Stomach (tissue), 4 donors: ENCODE data around the gene UXS1.

Source experiments
- POLR2A ChIP-seq, 4 donors: fragments of 450-650 bp; IDR thresholded peaks; one replicate each; pipeline ENCODE4 v1.6.1; 2016; ENCODE audit warnings: antibody characterized with exemption in 4 of 4, control low read depth in 2 of 4, mild to moderate bottlenecking in 1 of 4, moderate library complexity in 1 of 4
- POLR2AphosphoS5 ChIP-seq, 3 donors: sonication (generic); formaldehyde crosslinking; IDR thresholded peaks; one replicate each; pipeline ENCODE4 v1.6.1; 2016; ENCODE audit warnings: antibody characterized with exemption in 3 of 3
- TF ChIP-seq, protein P1 (sequence below), 7 experiments: fragments of 450-650 bp in 4 of 7; fragments of 200-600 bp in 3 of 7; sonication (generic) in 3 of 7; IDR thresholded peaks; one replicate each; pipeline ENCODE4 v1.5.1; 2016 to 2019; ENCODE audit warnings: antibody characterized with exemption in 7 of 7, control low read depth in 2 of 7, mild to moderate bottlenecking in 1 of 7

DNA sequence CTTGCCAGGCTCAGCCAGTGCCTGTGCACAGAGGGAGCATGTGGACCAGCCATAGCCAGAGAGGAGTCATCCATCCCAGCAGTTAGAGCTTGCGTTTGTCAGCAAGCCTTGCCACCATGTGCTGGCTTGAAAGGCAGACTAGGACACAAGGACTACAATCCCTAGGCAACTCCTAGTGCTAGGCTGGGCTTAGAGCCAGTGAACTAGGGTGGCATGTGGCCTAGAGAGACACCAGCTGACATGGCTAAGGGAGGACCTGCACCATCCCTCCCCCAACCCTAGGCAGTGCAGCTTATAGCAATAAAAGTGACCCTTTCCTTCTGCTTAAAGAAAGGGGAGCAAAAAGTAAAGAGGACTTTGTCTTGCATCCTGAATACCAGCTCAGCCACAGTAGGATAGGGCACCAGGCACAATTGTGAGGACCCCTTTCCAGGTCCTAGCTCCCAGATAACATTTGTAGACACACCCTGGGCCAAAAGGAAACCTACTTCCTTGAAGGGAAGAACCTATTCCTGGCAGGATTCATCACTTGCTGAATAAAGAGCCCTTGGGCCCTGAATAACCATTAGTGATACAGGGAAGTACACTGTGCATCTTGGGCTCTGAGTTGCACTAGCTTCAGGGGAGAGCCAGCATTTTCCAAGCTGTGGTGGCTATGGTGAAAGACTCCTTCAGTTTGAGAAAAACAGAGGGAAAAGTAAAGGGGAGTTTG is 38.7 kb upstream of the UXS1 start:
- TF ChIP-seq, protein P1, sequence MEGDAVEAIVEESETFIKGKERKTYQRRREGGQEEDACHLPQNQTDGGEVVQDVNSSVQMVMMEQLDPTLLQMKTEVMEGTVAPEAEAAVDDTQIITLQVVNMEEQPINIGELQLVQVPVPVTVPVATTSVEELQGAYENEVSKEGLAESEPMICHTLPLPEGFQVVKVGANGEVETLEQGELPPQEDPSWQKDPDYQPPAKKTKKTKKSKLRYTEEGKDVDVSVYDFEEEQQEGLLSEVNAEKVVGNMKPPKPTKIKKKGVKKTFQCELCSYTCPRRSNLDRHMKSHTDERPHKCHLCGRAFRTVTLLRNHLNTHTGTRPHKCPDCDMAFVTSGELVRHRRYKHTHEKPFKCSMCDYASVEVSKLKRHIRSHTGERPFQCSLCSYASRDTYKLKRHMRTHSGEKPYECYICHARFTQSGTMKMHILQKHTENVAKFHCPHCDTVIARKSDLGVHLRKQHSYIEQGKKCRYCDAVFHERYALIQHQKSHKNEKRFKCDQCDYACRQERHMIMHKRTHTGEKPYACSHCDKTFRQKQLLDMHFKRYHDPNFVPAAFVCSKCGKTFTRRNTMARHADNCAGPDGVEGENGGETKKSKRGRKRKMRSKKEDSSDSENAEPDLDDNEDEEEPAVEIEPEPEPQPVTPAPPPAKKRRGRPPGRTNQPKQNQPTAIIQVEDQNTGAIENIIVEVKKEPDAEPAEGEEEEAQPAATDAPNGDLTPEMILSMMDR (IDR thresholded peaks at IDR 0.05), result no peak
- TF ChIP-seq POLR2A (IDR thresholded peaks at IDR 0.05) (no peak), POLR2AphosphoS5 (IDR thresholded peaks at IDR 0.05) (no peak)
